GM18507 (cell line): ENCODE data around the gene VPS37D.
"Not testable (repeated sequence)": the region's sequence is repeated elsewhere in the genome, so short reads cannot be mapped to it uniquely, and the experiment has no call there.

Experiments used
- DNase-seq: peaks from one replicate; pipeline ENCODE4 v3.0.0; 2011; ENCODE audit warnings: low read depth; ENCODE audit not compliant: insufficient read length; ENCODE audit errors: extremely low spot score
- FAIRE-seq: peaks from 2 replicates; lab custom pipeline; 2011; peaks lifted over from hg19 to GRCh38; lab: Jason Lieb, UNC

VPS37D gene

GRCh38 chr7:73667344-73668102, at the start of gene VPS37D:
VPS37D (plus strand) TSS chr7:73667831; CDS start chr7:73667959, 128 bp downstream.
- DNase-seq (peak; percentile 94), FAIRE-seq (peak; percentile 88)

GRCh38 chr7:73618538-73618937, 49.1 kb upstream of the VPS37D start:
- DNase-seq (no peak), FAIRE-seq (no peak)

GRCh38 chr7:73619394-73619793, 48.2 kb upstream of the VPS37D start:
- FAIRE-seq, DNase-seq: not testable (repeated sequence)

- DNase-seq (no peak), FAIRE-seq (no peak)
Observed at GRCh38 chr7:73621168-73622063, 46.2 kb upstream of the VPS37D start.

- DNase-seq (no peak), FAIRE-seq (no peak)
Observed at GRCh38 chr7:73622527-73622908, 45.1 kb upstream of the VPS37D start.

GRCh38 chr7:73622909-73623797, 44.5 kb upstream of the VPS37D start:
- FAIRE-seq = no peak
- no peak for DNase-seq

GRCh38 chr7:73623798-73624668, 43.6 kb upstream of the VPS37D start, which contains the start of gene MLXIPL:
MLXIPL (minus strand) TSS chr7:73624522; CDS start chr7:73624492, 30 bp downstream.
- FAIRE-seq = no peak

GRCh38 chr7:73624669-73625001, 43.0 kb upstream of the VPS37D start:
- FAIRE-seq (no peak), DNase-seq (no peak)

More at GRCh38 chr7:73623798-73624668, 43.6 kb upstream of the VPS37D start, which contains the start of gene MLXIPL:
- peak; percentile 50 for DNase-seq

- FAIRE-seq = no peak
Observed at GRCh38 chr7:73625276-73625675, 42.4 kb upstream of the VPS37D start.

GRCh38 chr7:73626814-73627213, 40.8 kb upstream of the VPS37D start:
- no peak for DNase-seq
- no peak for FAIRE-seq

More at GRCh38 chr7:73625276-73625675, 42.4 kb upstream of the VPS37D start:
- no peak for DNase-seq

GRCh38 chr7:73628504-73628903, 39.1 kb upstream of the VPS37D start:
- FAIRE-seq = no peak
- DNase-seq = no peak

- FAIRE-seq (no peak), DNase-seq (no peak)
Observed at GRCh38 chr7:73631558-73631957, 36.1 kb upstream of the VPS37D start.

GRCh38 chr7:73633323-73633722, 34.3 kb upstream of the VPS37D start:
- FAIRE-seq = no peak
- DNase-seq = no peak

- DNase-seq = no peak
- FAIRE-seq = no peak
Observed at GRCh38 chr7:73633844-73634243, 33.8 kb upstream of the VPS37D start.

- DNase-seq (no peak), FAIRE-seq (no peak)
Observed at GRCh38 chr7:73635428-73636200, 32.0 kb upstream of the VPS37D start.

GRCh38 chr7:73638911-73639310, 28.7 kb upstream of the VPS37D start:
- FAIRE-seq (no peak), DNase-seq (no peak)

GRCh38 chr7:73642834-73643233, 24.8 kb upstream of the VPS37D start:
- no peak for FAIRE-seq

More at GRCh38 chr7:73642834-73643233, 24.8 kb upstream of the VPS37D start:
- no peak for DNase-seq
